HG03571 (cell line): ENCODE measurements around the gene DLL1.

Experiments
- ATAC-seq: cut with Tn5 transposase; IDR thresholded peaks from one replicate; pipeline ENCODE4 v1.9.1; 2021; ENCODE audit not compliant: unreplicated experiment

DLL1 gene

GRCh38 chr6:170283212-170284081 lies 7.4 kb downstream of the DLL1 start:
- ATAC-seq: no peak

GRCh38 chr6:170282512-170283158 lies 8.2 kb downstream of the DLL1 start:
- no peak for ATAC-seq

- ATAC-seq: no peak
Measured at GRCh38 chr6:170281331-170282292, 9.3 kb downstream of the DLL1 start.

- no peak for ATAC-seq
Measured at GRCh38 chr6:170280689-170281045, 10.2 kb downstream of the DLL1 start.

- ATAC-seq: no peak
Measured at GRCh38 chr6:170279977-170280688, 10.7 kb downstream of the DLL1 start.

- ATAC-seq: no peak
Measured at GRCh38 chr6:170279426-170279825, 11.5 kb downstream of the DLL1 start.

- ATAC-seq: no peak
Measured at GRCh38 chr6:170278743-170279094, 12.2 kb downstream of the DLL1 start.

GRCh38 chr6:170277893-170278742 lies 12.8 kb downstream of the DLL1 start:
- ATAC-seq: no peak

GRCh38 chr6:170276369-170277057 lies 14.4 kb downstream of the DLL1 start:
- ATAC-seq: no peak

GRCh38 chr6:170274713-170275560 lies 15.9 kb downstream of the DLL1 start:
- ATAC-seq: no peak

- no peak for ATAC-seq
Measured at GRCh38 chr6:170273681-170274080, 17.2 kb downstream of the DLL1 start.

- no peak for ATAC-seq
Measured at GRCh38 chr6:170273191-170273590, 17.7 kb downstream of the DLL1 start.

- ATAC-seq: no peak
Measured at GRCh38 chr6:170272341-170273065, 18.4 kb downstream of the DLL1 start.

GRCh38 chr6:170271771-170272314 lies 19.0 kb downstream of the DLL1 start:
- peak; percentile 97 for ATAC-seq

GRCh38 chr6:170270984-170271593 lies 19.8 kb downstream of the DLL1 start:
- no peak for ATAC-seq

- no peak for ATAC-seq
Measured at GRCh38 chr6:170269846-170270541, 20.9 kb downstream of the DLL1 start.
